ENCODE results near the gene WNT8A. TPM values are rescaled to one million over a fixed set of nuclear protein-coding genes. Genes with fewer than 3 reads are reported as not detected.
"Not testable (repeated sequence)": the region's sequence is repeated elsewhere in the genome, so short reads cannot be mapped to it uniquely, and the experiment has no call there.

Gene WNT8A
- total RNA-seq, 6 donors from 2014 or later: not detected

DNA sequence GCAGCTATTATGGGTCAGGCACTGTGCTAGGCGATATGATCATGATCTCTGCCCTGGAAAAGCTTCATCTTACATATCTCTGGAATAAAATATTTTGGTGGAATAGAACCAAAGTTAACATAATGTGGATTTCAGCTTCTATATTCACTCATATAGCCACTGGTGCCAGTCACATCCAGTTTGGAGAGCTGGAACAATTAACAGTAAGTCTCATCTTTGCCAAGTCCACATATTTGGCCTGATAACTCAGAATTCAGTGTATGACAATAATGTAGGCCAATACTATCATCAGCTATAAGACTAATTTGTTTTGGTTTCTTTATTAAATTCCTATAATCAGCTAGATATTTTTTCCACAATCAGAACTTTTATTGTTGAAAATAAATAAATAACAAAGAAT is 45.0 kb upstream of the WNT8A start:
- Histone ChIP-seq H3K27me3 (no peaks in the 10 kb centered on the region), H3K27ac (no peak overlapping the region), H3K4me1 (peaks cover 0 to 9% (median 4%) of the 10 kb centered on the region in 4 donors), H3K4me3 (no peak overlapping the region), H3K36me3 (no peaks in the 10 kb centered on the region), H3K9me3 (no peaks in the 10 kb centered on the region)
- no peak for DNase-seq
- WGBS, 2 donors: 78 to 79% methylated on average over 1 of the region's 1 CpG
- TF ChIP-seq POLR2AphosphoS5 (IDR thresholded peaks at IDR 0.05): no peak
- TF ChIP-seq, protein P1, sequence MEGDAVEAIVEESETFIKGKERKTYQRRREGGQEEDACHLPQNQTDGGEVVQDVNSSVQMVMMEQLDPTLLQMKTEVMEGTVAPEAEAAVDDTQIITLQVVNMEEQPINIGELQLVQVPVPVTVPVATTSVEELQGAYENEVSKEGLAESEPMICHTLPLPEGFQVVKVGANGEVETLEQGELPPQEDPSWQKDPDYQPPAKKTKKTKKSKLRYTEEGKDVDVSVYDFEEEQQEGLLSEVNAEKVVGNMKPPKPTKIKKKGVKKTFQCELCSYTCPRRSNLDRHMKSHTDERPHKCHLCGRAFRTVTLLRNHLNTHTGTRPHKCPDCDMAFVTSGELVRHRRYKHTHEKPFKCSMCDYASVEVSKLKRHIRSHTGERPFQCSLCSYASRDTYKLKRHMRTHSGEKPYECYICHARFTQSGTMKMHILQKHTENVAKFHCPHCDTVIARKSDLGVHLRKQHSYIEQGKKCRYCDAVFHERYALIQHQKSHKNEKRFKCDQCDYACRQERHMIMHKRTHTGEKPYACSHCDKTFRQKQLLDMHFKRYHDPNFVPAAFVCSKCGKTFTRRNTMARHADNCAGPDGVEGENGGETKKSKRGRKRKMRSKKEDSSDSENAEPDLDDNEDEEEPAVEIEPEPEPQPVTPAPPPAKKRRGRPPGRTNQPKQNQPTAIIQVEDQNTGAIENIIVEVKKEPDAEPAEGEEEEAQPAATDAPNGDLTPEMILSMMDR (IDR thresholded peaks at IDR 0.05): no peak
- ATAC-seq (ENCODE audit: low FRiP score in 2 of 2): no peak

DNA sequence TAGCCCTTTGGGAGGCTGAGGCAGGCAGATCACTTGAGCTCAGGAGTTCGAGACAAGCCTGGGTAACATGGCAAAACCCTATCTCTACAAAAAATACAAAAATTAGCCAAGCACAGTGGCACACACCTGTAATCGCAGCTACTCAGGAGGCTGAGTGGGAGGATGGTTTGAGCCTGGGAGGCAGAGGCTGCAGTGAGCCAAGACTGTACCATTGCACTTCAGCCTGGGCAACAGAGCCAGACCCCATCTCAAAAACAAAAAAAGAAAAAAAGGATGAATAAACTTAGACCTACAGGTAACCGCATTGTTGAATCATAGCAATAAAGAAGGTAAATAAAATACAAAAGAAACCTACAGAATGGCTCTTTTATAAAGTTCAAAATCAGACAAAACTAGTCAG is 38.5 kb upstream of the WNT8A start:
- not testable (repeated sequence) for H3K27ac ChIP-seq; DNase-seq; H3K36me3 ChIP-seq; ATAC-seq (ENCODE audit: low FRiP score in 2 of 2); H3K27me3 ChIP-seq; H3K4me3 ChIP-seq; H3K9me3 ChIP-seq; H3K4me1 ChIP-seq
- WGBS, 2 donors: 92 to 96% methylated on average over 3 of the region's 3 CpGs

DNA sequence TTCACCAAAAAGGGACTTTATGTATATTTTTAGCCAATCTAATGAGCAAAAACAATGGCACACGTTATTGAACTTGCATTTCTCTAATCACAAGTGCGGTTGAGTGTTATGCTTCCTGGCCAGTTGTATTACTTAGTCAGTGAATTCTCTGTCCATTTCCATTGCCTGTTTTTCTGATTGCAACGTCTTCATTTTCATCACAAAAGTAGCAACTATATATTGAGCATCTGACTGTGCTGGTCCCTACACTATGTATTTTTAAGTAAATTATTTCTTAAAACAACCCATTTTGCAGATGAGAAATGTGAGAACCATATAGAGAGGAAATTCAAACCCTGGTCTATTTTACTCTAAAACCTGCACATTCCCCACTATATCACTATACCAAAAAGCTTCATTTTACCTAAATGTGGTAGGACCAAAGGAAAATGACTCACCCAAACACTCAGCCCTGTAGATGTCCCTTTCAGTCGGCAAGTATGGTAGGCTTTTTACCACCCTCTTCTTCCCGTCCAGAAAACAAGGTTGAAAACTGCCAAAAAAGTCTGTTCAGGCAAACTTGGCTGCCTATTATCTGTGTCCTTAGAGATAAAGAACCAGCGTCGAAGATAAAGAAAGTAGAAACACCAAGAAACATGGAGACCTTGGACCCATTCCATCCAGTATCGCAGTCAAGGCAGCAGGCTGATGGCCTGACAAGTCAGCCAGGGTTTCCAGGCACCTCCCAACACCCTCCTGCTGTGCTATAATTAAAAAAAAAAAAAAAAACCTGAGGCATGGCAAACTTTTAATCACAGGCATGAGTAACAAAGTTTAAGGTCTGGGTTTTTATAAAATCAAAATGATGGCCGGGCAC is 32.2 kb upstream of the WNT8A start:
- ATAC-seq (ENCODE audit: low FRiP score in 2 of 2) (no peak), DNase-seq (no peak)
- TF ChIP-seq EP300 (IDR thresholded peaks at IDR 0.05) (no peak), POLR2AphosphoS5 (IDR thresholded peaks at IDR 0.05) (no peak), POLR2A (IDR thresholded peaks at IDR 0.05) (no peak)
- TF ChIP-seq, protein P1 (IDR thresholded peaks at IDR 0.05): no peak
- no peak overlapping the region for H3K27ac ChIP-seq
- no peaks in the 10 kb centered on the region for H3K9me3 ChIP-seq
- 68 to 70% methylated on average over 9 of the region's 9 CpGs for WGBS, 2 donors
- H3K4me3 ChIP-seq: no peak overlapping the region
- H3K36me3 ChIP-seq: no peaks in the 10 kb centered on the region
- no peaks in the 10 kb centered on the region for H3K27me3 ChIP-seq
- H3K4me1 ChIP-seq: no peaks in the 10 kb centered on the region

DNA sequence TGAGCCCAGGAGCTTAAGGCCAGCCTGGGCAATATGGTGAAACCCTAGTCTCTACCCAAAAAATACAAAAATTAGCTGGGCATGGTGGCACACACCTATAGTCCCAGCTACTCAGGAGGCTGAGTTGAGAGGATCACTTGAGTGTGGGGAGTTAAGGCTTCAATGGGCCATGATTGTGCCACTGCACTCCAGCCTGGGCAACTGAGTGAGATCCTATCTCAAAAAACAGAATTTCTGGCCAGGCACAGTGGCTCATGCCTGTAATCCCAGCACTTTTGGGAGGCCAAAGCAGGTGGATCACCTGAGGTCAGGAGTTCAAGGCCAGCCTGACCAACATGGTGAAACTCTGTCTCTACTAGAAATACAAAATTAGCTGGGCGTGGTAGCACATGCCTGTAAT is 31.1 kb upstream of the WNT8A start:
- H3K9me3 ChIP-seq; H3K36me3 ChIP-seq; H3K27ac ChIP-seq; H3K4me3 ChIP-seq; H3K27me3 ChIP-seq; ATAC-seq (ENCODE audit: low FRiP score in 2 of 2); DNase-seq; H3K4me1 ChIP-seq: not testable (repeated sequence)
- WGBS, 2 donors: 80 to 100% methylated on average over 1 of the region's 1 CpG

DNA sequence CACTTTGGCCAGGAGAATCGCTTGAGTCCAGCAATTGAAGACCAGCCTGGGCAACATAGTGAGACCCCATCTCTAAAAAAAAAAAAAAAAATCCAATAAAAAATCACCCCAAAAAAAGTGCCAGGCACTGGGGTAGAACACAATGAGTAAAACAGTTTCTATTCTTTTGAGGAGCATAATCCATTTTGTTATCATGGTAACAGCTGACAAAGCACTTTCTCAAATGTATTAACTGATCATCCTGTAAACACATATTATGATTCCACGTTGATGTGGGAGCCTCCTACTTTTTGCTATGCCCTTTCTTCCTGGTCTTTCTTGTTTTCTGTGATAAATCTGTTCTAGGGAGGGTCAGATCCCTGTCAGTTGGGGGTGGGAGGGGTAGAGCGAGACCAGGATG is 30.3 kb upstream of the WNT8A start:
- Histone ChIP-seq H3K36me3 (no peaks in the 10 kb centered on the region), H3K27me3 (no peaks in the 10 kb centered on the region), H3K4me3 (no peak overlapping the region), H3K4me1 (no peaks in the 10 kb centered on the region), H3K27ac (no peak overlapping the region), H3K9me3 (no peaks in the 10 kb centered on the region)
- 74 to 76% methylated on average over 3 of the region's 3 CpGs for WGBS, 2 donors
- no peak for ATAC-seq (ENCODE audit: low FRiP score in 2 of 2)
- TF ChIP-seq, protein P1 (IDR thresholded peaks at IDR 0.05): no peak
- TF ChIP-seq POLR2AphosphoS5 (IDR thresholded peaks at IDR 0.05) (no peak), POLR2A (IDR thresholded peaks at IDR 0.05) (no peak), EP300 (IDR thresholded peaks at IDR 0.05) (no peak)
- DNase-seq: no peak

DNA sequence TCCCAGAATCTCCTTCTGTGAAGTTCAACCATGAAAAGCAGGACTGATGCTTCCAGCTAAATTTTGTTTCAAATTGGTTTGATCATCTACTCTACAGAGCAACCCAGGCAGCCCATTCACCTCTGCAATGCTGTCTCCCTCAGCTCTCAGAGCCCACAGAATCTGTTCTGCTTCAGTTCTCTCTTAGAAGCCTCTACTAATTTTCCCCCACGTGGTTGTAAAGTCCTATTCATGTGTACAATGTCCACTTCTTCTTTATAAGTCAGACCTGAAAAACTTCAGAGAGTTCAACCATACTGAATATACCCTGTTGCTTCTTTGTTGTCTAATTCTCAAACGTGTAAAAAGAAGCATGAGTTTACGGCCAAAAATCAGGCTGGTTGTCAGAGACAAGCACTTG is 29.6 kb upstream of the WNT8A start:
- no peaks in the 10 kb centered on the region for H3K9me3 ChIP-seq
- no peak for TF ChIP-seq POLR2A (IDR thresholded peaks at IDR 0.05)
- TF ChIP-seq EP300 (IDR thresholded peaks at IDR 0.05): no peak
- no peak overlapping the region for H3K27ac ChIP-seq
- H3K4me3 ChIP-seq: no peak overlapping the region
- no peak for DNase-seq
- H3K36me3 ChIP-seq: no peaks in the 10 kb centered on the region
- no peaks in the 10 kb centered on the region for H3K27me3 ChIP-seq
- WGBS, 2 donors: 38 to 40% methylated on average over 3 of the region's 3 CpGs
- H3K4me1 ChIP-seq: no peaks in the 10 kb centered on the region
- no peak for ATAC-seq (ENCODE audit: low FRiP score in 2 of 2)

All from upper lobe of left lung (tissue), 6 donors.